Measurements from ENCODE around the gene CFAP68.

CFAP68 gene

GRCh38 chr11:111886844-111887243 is 7.5 kb downstream of the CFAP68 start:
- TF ChIP-seq POLR2A (IDR thresholded peaks at IDR 0.05; ENCODE audit: extremely low read depth, insufficient read length) (no peak), CTCF (IDR thresholded peaks at IDR 0.05; ENCODE audit: low read depth, low read length) (no peak), MYC (IDR thresholded peaks at IDR 0.05; ENCODE audit: low read depth, low read length) (no peak), MAX (IDR thresholded peaks at IDR 0.05; ENCODE audit: low read depth, low read length) (no peak)
- no peak overlapping the region for H3K4me3 ChIP-seq (ENCODE audit: low read depth, low read length)
- no peak for DNase-seq (ENCODE audit: low read depth)

- no peak for DNase-seq (ENCODE audit: low read depth)
- no peak overlapping the region for H3K4me3 ChIP-seq (ENCODE audit: low read depth, low read length)
- no peak for TF ChIP-seq MYC (IDR thresholded peaks at IDR 0.05; ENCODE audit: low read depth, low read length)
- no peak for TF ChIP-seq CTCF (IDR thresholded peaks at IDR 0.05; ENCODE audit: low read depth, low read length)
- TF ChIP-seq POLR2A (IDR thresholded peaks at IDR 0.05; ENCODE audit: extremely low read depth, insufficient read length) = no peak
These were observed 26.1 kb downstream of the CFAP68 start for GRCh38 chr11:111905411-111905810.

- no peak overlapping the region for H3K4me3 ChIP-seq (ENCODE audit: low read depth, low read length)
- DNase-seq (ENCODE audit: low read depth) = no peak
- TF ChIP-seq MYC (IDR thresholded peaks at IDR 0.05; ENCODE audit: low read depth, low read length) (no peak), MAX (IDR thresholded peaks at IDR 0.05; ENCODE audit: low read depth, low read length) (no peak), CTCF (IDR thresholded peaks at IDR 0.05; ENCODE audit: low read depth, low read length) (no peak), POLR2A (IDR thresholded peaks at IDR 0.05; ENCODE audit: extremely low read depth, insufficient read length) (no peak)
These were observed 27.3 kb downstream of the CFAP68 start for GRCh38 chr11:111906680-111907079.

- TF ChIP-seq CTCF (IDR thresholded peaks at IDR 0.05; ENCODE audit: low read depth, low read length) (no peak), MAX (IDR thresholded peaks at IDR 0.05; ENCODE audit: low read depth, low read length) (no peak)
- DNase-seq (ENCODE audit: low read depth) = no peak
- H3K4me3 ChIP-seq (ENCODE audit: low read depth, low read length) = no peak overlapping the region
These were observed 29.4 kb downstream of the CFAP68 start for GRCh38 chr11:111908639-111909305.

- no peak overlapping the region for H3K4me3 ChIP-seq (ENCODE audit: low read depth, low read length)
- TF ChIP-seq POLR2A (IDR thresholded peaks at IDR 0.05; ENCODE audit: extremely low read depth, insufficient read length) (no peak), MAX (IDR thresholded peaks at IDR 0.05; ENCODE audit: low read depth, low read length) (no peak), CTCF (IDR thresholded peaks at IDR 0.05; ENCODE audit: low read depth, low read length) (no peak), MYC (IDR thresholded peaks at IDR 0.05; ENCODE audit: low read depth, low read length) (no peak)
- DNase-seq (ENCODE audit: low read depth) = no peak
These were observed 30.0 kb downstream of the CFAP68 start for GRCh38 chr11:111909378-111909777.
